ENCODE results near the gene FGFR2. TPM values are rescaled to one million over a fixed set of nuclear protein-coding genes. Genes with fewer than 3 reads are reported as not detected.

FGFR2 gene
- total RNA-seq, 1 donor from 2014 or later = 15.3 TPM

DNA sequence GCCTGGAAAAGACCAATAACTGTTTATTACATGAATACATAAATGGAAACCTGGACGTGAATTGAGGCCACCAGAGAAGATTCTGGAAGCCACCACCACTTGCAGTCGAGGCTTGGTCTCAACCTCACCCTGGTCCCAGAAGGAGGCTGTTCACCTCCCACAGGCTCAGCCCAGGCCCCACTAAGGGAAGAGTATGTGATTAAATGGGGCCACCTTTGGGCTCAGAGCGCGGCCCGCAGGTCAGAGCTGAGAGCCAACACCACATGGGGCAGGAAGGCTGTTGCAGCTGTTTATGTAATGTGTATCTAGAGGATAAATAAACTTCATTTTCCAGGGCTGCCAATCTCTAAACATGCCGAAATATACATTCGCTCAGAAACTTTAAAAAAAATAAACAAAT is 17.6 kb upstream of the FGFR2 start:
- Mint-ChIP-seq H3K36me3 (ENCODE audit: low read depth, unreplicated experiment) (no peaks in the 10 kb centered on the region), H3K9me3 (ENCODE audit: unreplicated experiment) (no peaks in the 10 kb centered on the region), H3K4me3 (ENCODE audit: unreplicated experiment) (no peak overlapping the region), H3K27ac (ENCODE audit: unreplicated experiment) (no peak overlapping the region), H3K4me1 (ENCODE audit: unreplicated experiment) (peaks cover 18% of the 10 kb centered on the region), H3K27me3 (ENCODE audit: unreplicated experiment) (peaks cover 6% of the 10 kb centered on the region)
- no peak for DNase-seq (ENCODE audit: low spot score)
- TF ChIP-seq, protein P1, sequence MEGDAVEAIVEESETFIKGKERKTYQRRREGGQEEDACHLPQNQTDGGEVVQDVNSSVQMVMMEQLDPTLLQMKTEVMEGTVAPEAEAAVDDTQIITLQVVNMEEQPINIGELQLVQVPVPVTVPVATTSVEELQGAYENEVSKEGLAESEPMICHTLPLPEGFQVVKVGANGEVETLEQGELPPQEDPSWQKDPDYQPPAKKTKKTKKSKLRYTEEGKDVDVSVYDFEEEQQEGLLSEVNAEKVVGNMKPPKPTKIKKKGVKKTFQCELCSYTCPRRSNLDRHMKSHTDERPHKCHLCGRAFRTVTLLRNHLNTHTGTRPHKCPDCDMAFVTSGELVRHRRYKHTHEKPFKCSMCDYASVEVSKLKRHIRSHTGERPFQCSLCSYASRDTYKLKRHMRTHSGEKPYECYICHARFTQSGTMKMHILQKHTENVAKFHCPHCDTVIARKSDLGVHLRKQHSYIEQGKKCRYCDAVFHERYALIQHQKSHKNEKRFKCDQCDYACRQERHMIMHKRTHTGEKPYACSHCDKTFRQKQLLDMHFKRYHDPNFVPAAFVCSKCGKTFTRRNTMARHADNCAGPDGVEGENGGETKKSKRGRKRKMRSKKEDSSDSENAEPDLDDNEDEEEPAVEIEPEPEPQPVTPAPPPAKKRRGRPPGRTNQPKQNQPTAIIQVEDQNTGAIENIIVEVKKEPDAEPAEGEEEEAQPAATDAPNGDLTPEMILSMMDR (IDR thresholded peaks at IDR 0.05; ENCODE audit: unreplicated experiment) = no peak

DNA sequence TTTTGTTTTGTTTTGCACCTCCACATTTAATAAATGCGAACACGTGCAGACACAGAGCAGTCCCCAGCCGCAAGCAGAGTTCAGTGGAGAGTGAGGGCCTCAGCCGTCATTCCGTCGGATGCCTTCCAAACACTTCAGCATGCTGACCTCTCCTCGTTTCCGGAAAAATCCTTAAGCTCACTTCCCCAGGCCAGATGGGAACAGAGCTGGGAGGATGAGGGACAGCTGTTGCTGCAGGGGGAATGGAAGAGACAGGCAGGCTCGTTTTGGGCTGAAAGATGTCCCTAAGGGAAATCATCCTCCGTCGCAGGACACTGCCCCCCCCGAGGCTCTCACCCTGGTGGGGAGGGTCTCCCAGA is 17.2 kb upstream of the FGFR2 start:
- TF ChIP-seq, protein P1 (IDR thresholded peaks at IDR 0.05; ENCODE audit: unreplicated experiment) = no peak
- DNase-seq (ENCODE audit: low spot score) = no peak
- H3K27ac Mint-ChIP-seq (ENCODE audit: unreplicated experiment) = no peak overlapping the region
- peaks cover 6% of the 10 kb centered on the region for H3K27me3 Mint-ChIP-seq (ENCODE audit: unreplicated experiment)
- no peak overlapping the region for H3K4me3 Mint-ChIP-seq (ENCODE audit: unreplicated experiment)
- peaks cover 18% of the 10 kb centered on the region for H3K4me1 Mint-ChIP-seq (ENCODE audit: unreplicated experiment)
- H3K36me3 Mint-ChIP-seq (ENCODE audit: low read depth, unreplicated experiment) = no peaks in the 10 kb centered on the region
- no peaks in the 10 kb centered on the region for H3K9me3 Mint-ChIP-seq (ENCODE audit: unreplicated experiment)

DNA sequence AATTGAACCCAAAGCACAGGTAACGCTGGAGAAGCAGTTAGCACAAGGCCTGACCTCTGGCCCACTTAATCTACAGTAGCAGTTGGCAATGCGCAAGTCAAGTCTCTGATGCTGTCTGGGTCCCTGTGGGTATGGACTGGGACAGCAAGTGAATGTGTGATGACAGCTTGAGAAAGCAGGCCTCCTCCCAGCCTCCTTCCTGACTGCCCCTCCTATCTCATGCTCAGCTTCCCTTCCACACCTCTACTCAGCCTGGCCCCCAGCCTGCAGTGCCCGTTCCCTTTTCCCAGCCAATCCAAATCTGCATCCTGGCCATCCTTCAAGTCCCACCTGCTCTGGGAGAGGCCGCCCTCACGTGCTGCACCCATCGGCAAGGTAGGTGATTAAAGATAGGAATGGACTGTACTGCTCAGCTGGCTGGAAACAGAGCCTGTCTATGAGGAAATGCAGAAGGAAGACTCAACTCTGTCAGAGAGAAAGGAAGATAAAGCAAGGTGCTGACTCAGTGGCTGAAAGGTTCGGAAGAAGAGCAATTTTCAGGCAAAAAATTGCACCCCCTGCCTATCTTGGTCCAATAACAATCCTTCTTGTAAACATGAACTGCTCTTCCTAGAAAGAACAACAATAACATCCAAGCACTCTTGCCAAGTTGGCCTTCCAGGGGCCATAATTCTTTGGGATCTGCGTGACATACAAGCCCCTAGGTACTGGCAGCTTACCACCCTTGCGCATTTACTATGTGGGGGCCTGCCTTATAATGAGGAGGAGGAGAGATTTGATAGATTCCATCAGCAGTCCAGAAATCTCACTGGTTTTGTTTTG is 16.6 kb upstream of the FGFR2 start:
- no peak overlapping the region for H3K27ac Mint-ChIP-seq (ENCODE audit: unreplicated experiment)
- no peak overlapping the region for H3K4me3 Mint-ChIP-seq (ENCODE audit: unreplicated experiment)
- TF ChIP-seq, protein P1 (IDR thresholded peaks at IDR 0.05; ENCODE audit: unreplicated experiment) = no peak
- no peak for DNase-seq (ENCODE audit: low spot score)
- H3K27me3 Mint-ChIP-seq (ENCODE audit: unreplicated experiment) = peaks cover 6% of the 10 kb centered on the region
- no peaks in the 10 kb centered on the region for H3K36me3 Mint-ChIP-seq (ENCODE audit: low read depth, unreplicated experiment)
- no peaks in the 10 kb centered on the region for H3K9me3 Mint-ChIP-seq (ENCODE audit: unreplicated experiment)
- H3K4me1 Mint-ChIP-seq (ENCODE audit: unreplicated experiment) = peaks cover 18% of the 10 kb centered on the region

DNA sequence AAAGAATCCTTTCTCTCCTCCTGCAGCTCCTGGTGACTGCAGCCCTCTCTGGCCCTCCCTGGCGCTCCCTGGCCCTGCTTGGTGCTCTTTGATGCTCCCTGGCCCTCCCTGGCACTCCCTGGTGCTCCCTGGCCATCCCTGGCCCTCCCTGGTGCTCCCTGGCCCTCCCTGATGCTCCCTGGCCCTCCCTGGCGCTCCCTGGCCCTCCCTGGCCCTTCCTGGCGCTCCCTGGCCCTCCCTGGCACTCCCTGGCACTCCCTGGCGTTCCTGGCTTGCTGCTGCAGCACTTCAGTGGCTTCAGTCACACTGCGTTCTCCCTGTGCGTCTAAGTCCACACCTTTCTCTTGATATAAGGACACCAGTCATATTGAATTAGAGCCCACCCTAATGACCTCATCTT is 15.2 kb upstream of the FGFR2 start:
- H3K27ac Mint-ChIP-seq (ENCODE audit: unreplicated experiment) = no peak overlapping the region
- H3K36me3 Mint-ChIP-seq (ENCODE audit: low read depth, unreplicated experiment) = no peaks in the 10 kb centered on the region
- H3K4me1 Mint-ChIP-seq (ENCODE audit: unreplicated experiment) = peaks cover 15% of the 10 kb centered on the region
- no peak for DNase-seq (ENCODE audit: low spot score)
- H3K9me3 Mint-ChIP-seq (ENCODE audit: unreplicated experiment) = no peaks in the 10 kb centered on the region
- no peak overlapping the region for H3K4me3 Mint-ChIP-seq (ENCODE audit: unreplicated experiment)
- TF ChIP-seq, protein P1 (IDR thresholded peaks at IDR 0.05; ENCODE audit: unreplicated experiment) = no peak
- H3K27me3 Mint-ChIP-seq (ENCODE audit: unreplicated experiment) = peaks cover 6% of the 10 kb centered on the region

DNA sequence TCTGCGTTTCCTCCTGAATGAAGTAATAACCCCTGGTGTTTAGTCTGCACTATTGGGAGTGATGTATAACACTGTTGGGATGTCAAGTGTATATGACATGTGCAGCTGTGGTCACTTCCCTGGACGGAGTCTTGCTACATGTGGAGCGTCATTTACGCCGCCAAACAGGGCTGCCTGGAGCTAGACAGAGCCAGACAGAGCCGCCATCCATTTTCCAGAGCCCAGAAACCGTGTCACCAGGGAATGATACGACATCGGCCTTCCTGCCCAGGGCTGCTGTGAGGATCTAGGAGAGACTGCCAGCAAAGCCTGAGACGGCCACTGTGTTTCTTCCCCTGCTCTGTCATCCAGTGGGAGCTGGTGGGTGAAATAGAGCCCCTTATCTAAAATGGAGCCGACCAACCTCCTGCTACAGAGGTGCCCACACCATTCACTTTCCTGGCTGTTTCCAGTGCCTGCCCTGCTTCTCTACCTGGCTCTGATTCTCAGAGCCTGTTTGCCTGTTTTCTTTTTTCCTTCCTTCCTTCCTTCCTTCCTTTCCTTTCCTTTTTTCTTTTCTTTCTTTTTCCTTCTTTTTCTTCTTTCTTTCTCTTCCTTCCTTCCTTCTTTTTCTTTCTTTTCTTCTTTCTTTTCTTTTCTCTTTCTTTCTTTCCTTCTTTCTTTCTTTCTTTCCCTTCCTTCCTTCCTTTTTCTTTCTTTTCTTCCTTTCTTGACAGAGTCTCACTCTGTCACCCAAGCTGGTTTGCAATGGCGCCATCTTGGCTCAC is 13.3 kb upstream of the FGFR2 start:
- no peak overlapping the region for H3K4me3 Mint-ChIP-seq (ENCODE audit: unreplicated experiment)
- H3K4me1 Mint-ChIP-seq (ENCODE audit: unreplicated experiment) = peaks cover 15% of the 10 kb centered on the region
- H3K9me3 Mint-ChIP-seq (ENCODE audit: unreplicated experiment) = no peaks in the 10 kb centered on the region
- no peak for DNase-seq (ENCODE audit: low spot score)
- H3K27ac Mint-ChIP-seq (ENCODE audit: unreplicated experiment) = peak overlapping the region; percentile 48
- H3K27me3 Mint-ChIP-seq (ENCODE audit: unreplicated experiment) = peaks cover 13% of the 10 kb centered on the region
- TF ChIP-seq, protein P1 (IDR thresholded peaks at IDR 0.05; ENCODE audit: unreplicated experiment) = no peak
- no peaks in the 10 kb centered on the region for H3K36me3 Mint-ChIP-seq (ENCODE audit: low read depth, unreplicated experiment)
